B cell (primary cell): ENCODE measurements around the gene HSPA12A. TPM values are rescaled to one million over a fixed set of nuclear protein-coding genes. Genes with fewer than 3 reads are reported as not detected.

ENCODE experiments used
- ATAC-seq: fragments of 200-7000 bp; cut with Tn5 transposase; one replicate; pipeline ENCODE4 v1.10.0; 2021; ENCODE audit warnings: low read depth, mild to moderate bottlenecking, moderate number of reproducible peaks, moderate library complexity
- CTCF ChIA-PET: fragments of 350-600 bp; sonication (Branson Sonifier 250); formaldehyde crosslinking; loops from one replicate; lab custom pipeline; 2021; ENCODE audit warnings: antibody characterized with exemption, inconsistent platforms; lab: Charles Lee
- POLR2A ChIA-PET: fragments of 350-600 bp; sonication (Branson Sonifier 250); formaldehyde crosslinking; loops from one replicate; lab custom pipeline; 2021; ENCODE audit warnings: antibody characterized with exemption; lab: Charles Lee
- DNase-seq: peaks from one replicate; pipeline ENCODE4 v3.0.0; 2013
- H2AFZ ChIP-seq: 2 replicates; pipeline ENCODE4 v1.6.1; 2012; ENCODE audit warnings: mild to moderate bottlenecking, low read depth, low read length; ENCODE audit not compliant: insufficient read depth, poor library complexity, severe bottlenecking
- H3K27ac ChIP-seq, 2 donors: 1 replicate in 1 of 2; 2 replicates in 1 of 2; pipeline ENCODE4 v1.5.1; 2012 to 2013; ENCODE audit warnings: low read length in 2 of 2, mild to moderate bottlenecking in 2 of 2, moderate library complexity in 1 of 2
- H3K27me3 ChIP-seq, 4 experiments: fragments of 200-600 bp in 1 of 4; sonication (generic) in 1 of 4; replicated peaks in 1 of 4; 1 replicate in 2 of 4; 2 replicates in 2 of 4; pipeline versions ENCODE4 v1.6.1 to v1.7.0; 2013 to 2016; ENCODE audit warnings: low read length in 3 of 4, mild to moderate bottlenecking in 2 of 4, mixed read lengths in 1 of 4, moderate library complexity in 1 of 4; ENCODE audit not compliant: insufficient read depth in 4 of 4, control insufficient read depth in 3 of 4; ENCODE audit errors: control extremely low read depth in 1 of 4
- H3K36me3 ChIP-seq, 2 experiments: replicated peaks in 1 of 2; 1 replicate in 1 of 2; 2 replicates in 1 of 2; pipeline versions ENCODE4 v1.6.1 to v1.7.1; 2013; ENCODE audit warnings: low read length in 1 of 2; ENCODE audit not compliant: insufficient read depth in 2 of 2, control insufficient read depth in 1 of 2; ENCODE audit errors: control extremely low read depth in 1 of 2, extremely low read depth in 1 of 2
- H3K4me1 ChIP-seq, 2 donors: fragments of 200-600 bp in 1 of 2; sonication (generic) in 1 of 2; 1 replicate in 1 of 2; 2 replicates in 1 of 2; pipeline versions ENCODE4 v1.5.1 to v1.6.1; 2013 to 2017; ENCODE audit warnings: low read length in 2 of 2; ENCODE audit not compliant: control insufficient read depth in 2 of 2, insufficient read depth in 2 of 2
- H3K4me2 ChIP-seq: replicated peaks from 2 replicates; pipeline ENCODE3; 2012; ENCODE audit warnings: mild to moderate bottlenecking, low read depth, low read length; ENCODE audit not compliant: poor library complexity, severe bottlenecking
- H3K4me3 ChIP-seq, 5 experiments: fragments of 200-600 bp in 1 of 5; sonication (generic) in 1 of 5; 1 replicate in 3 of 5; 2 replicates in 2 of 5; pipeline versions ENCODE4 v1.5.1 to v1.7.0; 2011 to 2016; ENCODE audit warnings: low read length in 4 of 5, mild to moderate bottlenecking in 4 of 5, low read depth in 2 of 5, control low read depth in 1 of 5, moderate library complexity in 1 of 5; ENCODE audit not compliant: insufficient read depth in 1 of 5; ENCODE audit errors: control extremely low read depth in 1 of 5, extremely low read depth in 1 of 5
- H3K79me2 ChIP-seq: fragments of 200-600 bp; sonication (generic); one replicate; pipeline ENCODE4 v1.6.0; 2016; ENCODE audit warnings: low read length; ENCODE audit not compliant: control insufficient read depth, insufficient read depth
- H3K9ac ChIP-seq: fragments of 200-600 bp; sonication (generic); 2 replicates; pipeline ENCODE4 v1.6.1; 2017; ENCODE audit warnings: mild to moderate bottlenecking, low read length, moderate library complexity
- H3K9me3 ChIP-seq, 3 donors: one replicate each; pipeline versions ENCODE4 v1.6.1 to v1.7.1; 2013; ENCODE audit warnings: low read length in 2 of 3; ENCODE audit not compliant: control insufficient read depth in 2 of 3, insufficient read depth in 1 of 3; ENCODE audit errors: control extremely low read depth in 1 of 3
- H4K20me1 ChIP-seq: 2 replicates; pipeline ENCODE4 v1.6.0; 2012; ENCODE audit warnings: mild to moderate bottlenecking, low read length; ENCODE audit not compliant: insufficient read depth, control insufficient read depth, poor library complexity, severe bottlenecking
- H3K27ac Mint-ChIP-seq: one replicate; pipeline ENCODE4 v1.8.0; 2021; ENCODE audit warnings: mixed read lengths
- H3K27me3 Mint-ChIP-seq: one replicate; pipeline ENCODE4 v1.8.0; 2021; ENCODE audit warnings: mixed read lengths
- H3K4me1 Mint-ChIP-seq: one replicate; pipeline ENCODE4 v1.8.0; 2021; ENCODE audit warnings: mixed read lengths
- H3K4me3 Mint-ChIP-seq: one replicate; pipeline ENCODE4 v1.8.0; 2021; ENCODE audit warnings: mixed read lengths
- H3K9me3 Mint-ChIP-seq: one replicate; pipeline ENCODE4 v1.8.0; 2022; ENCODE audit warnings: mixed read lengths; ENCODE audit not compliant: insufficient read depth
- CTCF ChIP-seq: fragments of 200-600 bp; IDR thresholded peaks from one replicate; pipeline ENCODE4 v1.8.0; 2022; ENCODE audit warnings: antibody characterized with exemption, mild to moderate bottlenecking
- EZH2 ChIP-seq: IDR thresholded peaks from 2 replicates; pipeline ENCODE4 v1.6.1; 2012; ENCODE audit warnings: borderline replicate concordance, low read depth, mild to moderate bottlenecking, moderate library complexity, low read length; ENCODE audit not compliant: insufficient read depth, poor library complexity, severe bottlenecking
- WGBS: methylation state at CpG from one replicate; pipeline ENCODE4 v1.1.5; 2013; ENCODE audit warnings: missing lambda C conversion rate; ENCODE audit not compliant: insufficient coverage; 5-methylcytosine and 5-hydroxymethylcytosine counted together
- intact Hi-C: fragments of 100-400 bp; cut with micrococcal nuclease; formaldehyde crosslinking; loops from one replicate; pipeline ENCODE4 v1.10.0; 2022
- polyA plus RNA-seq: library from polyadenylated mRNA; depleted of rRNA; stranded (reverse); fragments of >200 nt; gene quantifications from 2 replicates; pipeline ENCODE4 v1.2.3, GENCODE V29; 2012
- total RNA-seq, 2 donors: library from RNA; stranded (reverse); fragments of 120-200 nt in 1 of 2; gene quantifications; 1 replicate in 1 of 2; 2 replicates in 1 of 2; pipeline versions ENCODE4 v1.2.3 to v1.2.4, GENCODE V29; 2013 to 2022

HSPA12A gene
- total and polyA plus RNA-seq, 2 donors (not counting 1 experiment from before 2014, with no cell fraction given) = 2.1 to 17.7 TPM

- 100% methylated on average over 5 of the region's 5 CpGs for WGBS
- Mint-ChIP-seq H3K27ac (no peak overlapping the region), H3K4me3 (no peak overlapping the region), H3K9me3 (no peaks in the 10 kb centered on the region), H3K4me1 (peaks cover 3% of the 10 kb centered on the region), H3K27me3 (peaks cover 45% of the 10 kb centered on the region)
- Histone ChIP-seq H3K9ac (no peak overlapping the region), H3K27me3 (peaks cover 0 to 25% (median 9%) of the 10 kb centered on the region in 4 experiments), H3K4me3 (no peak overlapping the region), H3K27ac (no peak overlapping the region), H3K4me1 (peaks cover 5 to 8% of the 10 kb centered on the region in 2 donors), H3K9me3 (peaks cover 0 to 11% (median 0%) of the 10 kb centered on the region in 3 donors), H4K20me1 (no peaks in the 10 kb centered on the region), H3K79me2 (no peaks in the 10 kb centered on the region), H2AFZ (no peak overlapping the region), H3K36me3 (no peaks in the 10 kb centered on the region), H3K4me2 (no peak overlapping the region)
- ChIA-PET POLR2A (no interaction called here), CTCF (no interaction called here)
- ATAC-seq (no peak), DNase-seq (no peak)
- intact Hi-C loops = no loop called here
- TF ChIP-seq EZH2 (no peak), CTCF (no peak)
Observed at GRCh38 chr10:116738339-116738738, 4.0 kb downstream of the HSPA12A start.

GRCh38 chr10:116737627-116738327 lies 4.6 kb downstream of the HSPA12A start:
- H4K20me1 ChIP-seq = no peaks in the 10 kb centered on the region
- H3K9me3 Mint-ChIP-seq = no peaks in the 10 kb centered on the region

More at GRCh38 chr10:116737627-116738327, 4.6 kb downstream of the HSPA12A start:
- Mint-ChIP-seq H3K27me3 (peaks cover 43% of the 10 kb centered on the region), H3K4me3 (no peak overlapping the region), H3K4me1 (no peaks in the 10 kb centered on the region), H3K27ac (no peak overlapping the region)
- Histone ChIP-seq H3K27me3 (peaks cover 0 to 21% (median 6%) of the 10 kb centered on the region in 4 experiments), H3K27ac (no peak overlapping the region), H3K9me3 (peaks cover 0 to 9% (median 0%) of the 10 kb centered on the region in 3 donors), H3K79me2 (no peaks in the 10 kb centered on the region), H3K4me2 (no peak overlapping the region), H3K4me3 (no peak overlapping the region), H3K4me1 (peaks cover 5 to 8% of the 10 kb centered on the region in 2 donors), H3K9ac (no peak overlapping the region), H3K36me3 (no peaks in the 10 kb centered on the region), H2AFZ (no peak overlapping the region)
- intact Hi-C loops = no loop called here
- WGBS = 84% methylated on average over 14 of the region's 16 CpGs
- CTCF ChIA-PET = no interaction called here
- ATAC-seq (no peak), DNase-seq (no peak)
- no peak for TF ChIP-seq CTCF
- no peak for TF ChIP-seq EZH2
- POLR2A ChIA-PET = no interaction called here
